HG02642 (cell line): ENCODE measurements around the gene SESN1.

Experiments
- ATAC-seq: cut with Tn5 transposase; IDR thresholded peaks from one replicate; pipeline ENCODE4 v1.9.1; 2021; ENCODE audit warnings: mild to moderate bottlenecking; ENCODE audit not compliant: unreplicated experiment, poor library complexity

The SESN1 gene

DNA sequence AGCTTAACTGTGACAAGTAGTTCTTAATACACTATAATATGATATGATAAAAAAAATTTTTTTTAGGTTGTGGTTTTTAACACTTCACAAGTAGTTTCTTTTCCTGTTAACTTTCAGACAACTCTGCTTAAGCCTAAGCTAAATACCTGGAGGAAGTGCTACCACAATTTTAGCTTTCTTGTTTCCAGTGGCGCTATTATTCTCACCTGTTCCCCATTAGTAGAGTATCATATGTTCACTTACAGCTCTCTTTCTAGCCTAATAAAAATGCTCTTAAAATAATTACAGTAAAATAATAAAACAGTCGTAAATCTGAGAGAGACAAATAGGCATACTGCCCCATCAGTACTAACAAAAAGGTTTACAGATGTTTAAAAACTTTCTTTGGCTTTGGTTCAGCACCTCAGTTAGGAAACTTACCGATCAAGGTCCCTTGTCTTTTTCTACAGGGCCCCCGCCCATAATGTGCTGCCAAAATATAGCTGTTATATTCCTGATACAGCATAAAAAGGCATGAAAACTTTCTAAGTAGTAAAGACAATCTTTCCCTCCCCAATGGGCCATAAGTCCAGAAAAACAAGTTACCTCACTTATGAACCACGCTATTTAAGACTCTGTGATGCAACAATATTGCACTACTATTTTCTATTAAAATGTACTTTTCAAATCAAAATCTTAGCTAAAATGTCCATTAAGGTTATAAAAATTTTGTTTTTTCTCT is 57.9 kb downstream of the SESN1 start:
- no peak for ATAC-seq

DNA sequence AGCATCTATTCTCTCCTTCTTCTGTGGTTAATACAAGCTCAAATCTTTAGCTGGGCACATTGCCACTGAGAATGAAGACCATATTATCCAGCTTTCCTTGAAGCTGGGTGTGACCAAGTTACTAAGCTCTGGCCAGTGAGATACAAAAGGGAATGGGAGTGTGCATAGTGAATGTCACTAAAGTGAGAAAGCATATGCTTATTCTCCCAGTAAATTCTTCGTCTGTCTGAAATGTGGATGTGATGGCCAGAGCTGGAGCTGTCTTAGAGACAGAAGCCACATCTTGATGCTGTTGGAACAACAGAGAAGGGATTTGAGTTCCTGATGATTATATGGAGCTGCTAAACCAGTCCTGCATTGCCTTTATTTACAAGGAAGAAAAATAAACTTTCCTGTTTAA is 60.1 kb downstream of the SESN1 start:
- ATAC-seq, result no peak

DNA sequence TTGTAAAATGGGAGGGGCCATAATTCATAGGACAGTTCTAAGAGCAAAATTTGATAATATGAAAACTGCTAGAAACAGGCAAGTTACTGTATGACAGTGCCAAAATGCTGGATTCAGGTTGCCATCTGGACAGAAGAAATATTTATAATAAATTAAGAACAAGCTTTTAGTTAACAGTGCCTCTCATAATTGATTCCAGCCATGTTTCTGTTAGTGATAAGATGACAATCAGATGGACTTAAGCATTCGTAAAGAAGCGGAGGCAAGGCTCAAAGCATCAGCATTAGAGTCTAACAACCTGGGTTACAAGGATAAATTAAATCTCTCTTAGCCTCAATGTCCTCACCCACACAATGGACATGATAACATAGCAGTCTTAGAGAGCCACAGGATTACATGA is 61.0 kb downstream of the SESN1 start:
- ATAC-seq, result no peak

DNA sequence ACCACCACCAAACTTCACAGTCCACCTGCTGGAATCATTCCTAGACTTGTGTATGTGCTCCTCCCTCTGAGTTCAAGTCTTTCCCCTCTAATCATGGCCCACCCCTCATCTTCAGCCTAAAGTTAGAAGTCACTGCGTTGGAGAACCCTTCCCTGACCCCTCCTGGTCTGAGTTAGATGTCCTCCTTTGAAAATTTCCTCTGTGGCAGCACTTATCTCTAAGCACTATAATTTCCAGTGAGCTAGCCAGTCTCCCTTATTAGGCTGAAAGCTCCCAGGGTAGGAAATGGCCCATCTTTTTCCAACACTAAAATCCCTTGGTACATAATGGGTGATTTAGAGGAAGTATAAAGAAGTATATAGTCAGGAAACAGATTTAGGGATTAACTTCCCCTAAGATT is 63.2 kb downstream of the SESN1 start:
- ATAC-seq, result no peak

DNA sequence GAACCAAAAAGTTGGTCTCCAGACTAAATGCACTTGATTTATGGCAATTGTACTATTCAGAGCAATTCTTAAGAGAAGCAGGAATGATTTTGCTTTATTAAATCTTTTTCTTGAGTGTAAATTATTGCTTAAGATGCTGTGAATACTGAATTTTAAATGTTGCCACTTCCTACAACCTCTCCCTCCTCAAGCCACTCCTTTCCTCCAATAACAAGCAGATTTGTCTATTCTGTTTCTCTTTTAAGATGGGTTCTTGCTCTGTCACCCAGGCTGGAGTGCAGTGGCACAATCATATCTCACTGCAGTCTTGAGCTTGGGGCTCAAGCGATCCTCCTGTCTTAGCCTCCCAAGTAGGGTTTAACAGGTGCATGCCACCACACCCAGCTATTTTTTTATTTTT is 65.3 kb downstream of the SESN1 start:
- no peak for ATAC-seq

DNA sequence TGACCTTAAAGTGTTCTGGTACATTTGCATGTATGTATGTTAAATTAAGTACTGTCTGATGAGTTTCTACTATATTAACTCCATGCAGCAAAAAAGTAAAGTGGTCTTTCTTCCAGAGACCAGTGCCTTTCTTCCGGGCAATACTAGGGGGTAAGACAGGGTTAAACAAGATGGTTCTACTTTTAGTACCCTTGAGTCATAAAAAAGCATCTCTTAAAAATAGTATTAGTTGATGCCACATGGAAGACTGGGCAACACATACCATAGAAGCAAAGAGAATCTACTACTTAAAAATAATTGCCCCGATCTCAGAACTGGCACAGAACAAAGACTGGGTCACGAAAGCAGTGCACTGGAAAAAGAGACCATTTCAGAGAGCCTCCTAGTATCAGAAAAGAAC is 66.2 kb downstream of the SESN1 start:
- ATAC-seq, result no peak

DNA sequence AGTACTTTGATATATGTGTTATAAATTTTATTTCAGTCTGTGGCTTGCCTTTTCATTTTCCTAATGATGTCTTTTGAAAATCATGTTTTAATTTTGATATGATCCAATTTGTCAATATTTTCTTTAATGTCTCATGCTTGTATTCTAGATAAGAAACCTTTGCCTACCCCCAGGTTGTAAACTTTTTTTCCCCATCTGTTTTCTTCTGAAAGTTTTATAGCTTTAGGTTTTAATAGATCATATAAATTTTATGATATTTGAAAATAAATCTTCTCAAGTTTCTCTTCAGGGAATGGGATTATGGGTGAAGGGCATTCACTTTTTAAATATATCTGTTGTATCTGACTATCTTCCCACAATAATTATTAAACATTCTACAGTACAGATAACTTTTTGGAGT is 66.7 kb downstream of the SESN1 start:
- ATAC-seq, result no peak

DNA sequence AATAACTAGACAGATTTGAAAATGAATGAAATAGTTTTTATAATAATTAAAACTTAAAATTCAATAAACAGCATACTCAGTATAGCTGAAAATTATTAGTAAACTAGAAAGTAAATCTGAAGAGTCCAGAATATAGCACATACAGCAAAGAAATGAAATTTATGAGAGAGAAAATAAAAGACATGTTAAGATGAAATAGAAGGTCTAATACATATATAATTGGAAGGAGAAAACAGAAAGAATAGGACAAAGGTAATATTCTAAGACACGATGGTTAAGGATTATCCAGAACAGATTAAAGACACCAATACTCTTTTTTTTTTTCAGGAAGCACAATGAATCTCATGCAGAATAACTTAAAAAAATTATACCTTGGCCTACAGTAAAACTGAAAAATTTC is 69.0 kb downstream of the SESN1 start:
- no peak for ATAC-seq

DNA sequence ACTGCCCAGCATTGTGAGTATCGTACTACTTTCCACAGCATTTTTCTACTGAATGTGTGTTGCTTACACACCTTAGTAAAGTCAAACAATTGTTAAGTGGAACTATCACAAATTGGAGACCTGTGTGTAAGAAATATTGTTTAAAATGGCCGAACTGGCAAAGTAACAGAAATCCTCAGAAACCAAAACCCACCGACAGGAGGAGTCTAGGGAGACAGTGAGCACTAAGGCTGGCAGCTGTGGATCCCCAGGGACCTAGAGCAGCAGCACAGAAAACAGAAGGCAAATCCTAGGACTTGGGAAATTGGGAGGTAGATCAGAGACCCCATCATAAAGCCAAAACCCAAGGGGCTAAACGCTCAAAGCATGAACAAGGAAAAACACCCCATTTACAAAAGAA is 69.9 kb downstream of the SESN1 start:
- no peak for ATAC-seq

DNA sequence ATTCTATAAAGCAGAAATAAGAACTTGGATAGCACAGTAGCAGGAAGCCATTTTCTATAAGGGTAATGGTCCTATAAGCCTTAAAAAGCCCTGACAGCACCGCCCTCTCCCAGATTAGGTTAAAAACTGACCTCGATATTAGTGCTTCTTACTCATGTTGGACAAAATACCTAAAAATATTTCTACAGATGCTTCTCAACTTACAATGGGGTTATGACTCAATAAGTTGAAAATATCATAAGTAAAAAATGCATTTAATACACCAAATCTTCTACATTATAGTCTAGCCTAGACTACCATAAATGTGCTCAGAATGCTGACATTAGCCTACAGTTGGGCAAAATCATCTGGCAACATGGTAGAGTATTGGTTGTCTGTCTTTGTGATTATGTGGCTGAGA is 70.3 kb downstream of the SESN1 start:
- no peak for ATAC-seq

DNA sequence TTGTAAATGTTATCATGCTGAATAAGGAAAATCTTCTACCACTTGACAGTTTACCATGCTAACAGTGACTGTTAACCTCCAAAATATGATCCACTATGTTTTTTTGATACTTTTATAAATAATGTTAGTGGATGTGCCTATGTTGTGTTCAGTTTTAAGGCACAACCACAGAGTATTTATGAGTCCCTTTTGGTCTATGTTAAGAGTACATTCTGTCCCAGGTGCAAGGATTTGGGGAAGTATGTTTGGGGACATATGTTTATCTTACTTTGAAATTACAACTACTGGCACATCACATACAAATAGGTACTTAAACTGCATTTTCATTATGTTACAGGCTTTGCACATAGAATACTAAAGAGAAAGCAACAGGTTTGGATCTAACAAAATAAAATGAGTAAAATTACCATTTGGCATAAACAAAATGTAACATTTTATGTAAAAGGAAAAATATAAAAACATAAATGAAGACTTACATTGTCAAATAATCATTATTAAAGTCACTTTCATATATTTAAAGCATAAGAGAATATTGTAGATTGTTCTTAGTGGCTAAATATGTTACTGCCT is 71.2 kb downstream of the SESN1 start:
- ATAC-seq, result no peak

DNA sequence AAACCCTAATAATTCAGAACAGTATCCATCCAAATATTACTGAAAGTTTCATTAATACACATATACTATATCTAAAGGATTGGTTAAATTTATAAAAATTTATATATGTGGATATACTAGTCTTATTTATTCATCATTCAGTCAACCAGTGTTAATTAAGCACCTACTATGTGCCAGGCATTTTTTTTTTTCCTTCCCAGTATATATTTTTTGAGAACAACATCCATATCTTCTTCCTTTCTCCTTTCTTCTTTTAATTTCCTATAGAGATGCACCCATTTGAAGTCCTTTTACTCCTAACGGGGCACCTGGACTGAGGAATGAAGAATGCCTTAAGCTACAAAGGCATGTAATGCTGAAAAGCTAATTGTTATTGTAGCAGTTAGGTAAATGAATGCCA is 72.8 kb downstream of the SESN1 start:
- ATAC-seq, result no peak

DNA sequence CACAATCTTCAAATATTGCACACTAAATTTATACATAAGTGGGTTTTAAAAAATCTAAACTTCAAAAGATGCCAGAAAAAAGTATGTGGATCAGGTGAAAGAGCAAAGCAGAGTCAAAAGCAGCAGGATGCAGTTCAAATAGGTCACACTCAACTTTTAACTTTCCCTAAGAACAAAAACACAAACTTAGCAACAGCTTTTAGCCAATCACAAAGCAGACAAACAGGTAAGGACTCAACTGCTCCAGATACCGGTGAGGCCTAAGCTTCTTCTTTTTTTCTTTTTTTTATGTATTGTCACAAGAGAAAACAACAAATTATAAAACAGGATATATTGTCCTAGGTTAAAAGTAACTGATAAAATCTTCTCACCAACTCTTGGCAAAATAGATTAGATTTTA is 74.7 kb downstream of the SESN1 start:
- ATAC-seq, result no peak

DNA sequence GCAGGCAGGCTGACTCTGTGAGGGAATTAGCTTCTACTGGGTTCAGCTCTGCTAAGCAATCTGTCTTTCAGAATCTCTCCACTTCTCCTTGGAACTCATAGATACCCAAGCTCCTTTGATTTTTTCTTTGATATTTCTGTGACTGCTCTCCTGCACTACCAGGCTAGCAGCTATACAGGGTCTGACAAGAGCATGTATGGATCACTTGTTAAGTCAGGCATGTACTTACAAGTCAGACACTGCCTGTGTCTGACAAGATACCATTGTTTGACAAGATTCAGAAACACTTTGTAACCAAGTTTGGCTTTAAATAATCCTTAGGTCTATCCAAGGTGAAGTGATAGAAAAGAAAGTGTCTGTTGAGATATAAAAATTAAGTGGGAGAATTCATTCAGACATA is 79.5 kb downstream of the SESN1 start:
- ATAC-seq, result no peak

DNA sequence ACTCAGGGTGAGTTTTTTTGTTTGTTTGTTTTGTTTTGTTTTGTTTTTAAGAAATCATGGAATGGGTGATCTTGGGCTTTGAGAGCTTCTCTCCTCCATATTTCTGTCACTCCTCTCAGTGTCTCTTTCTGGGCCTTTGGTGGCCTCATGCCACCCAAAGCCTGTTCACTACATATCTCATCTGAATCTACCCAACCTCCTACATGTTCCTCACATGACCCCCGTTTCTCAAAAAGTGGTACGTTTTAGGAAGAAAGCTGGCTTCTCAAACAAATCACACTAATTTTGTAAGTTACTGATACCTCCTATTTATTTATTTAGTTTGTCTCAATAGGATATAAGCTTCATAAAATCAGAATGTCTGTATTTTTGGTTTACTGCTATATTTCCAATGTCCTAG is 80.0 kb downstream of the SESN1 start:
- ATAC-seq, result no peak

DNA sequence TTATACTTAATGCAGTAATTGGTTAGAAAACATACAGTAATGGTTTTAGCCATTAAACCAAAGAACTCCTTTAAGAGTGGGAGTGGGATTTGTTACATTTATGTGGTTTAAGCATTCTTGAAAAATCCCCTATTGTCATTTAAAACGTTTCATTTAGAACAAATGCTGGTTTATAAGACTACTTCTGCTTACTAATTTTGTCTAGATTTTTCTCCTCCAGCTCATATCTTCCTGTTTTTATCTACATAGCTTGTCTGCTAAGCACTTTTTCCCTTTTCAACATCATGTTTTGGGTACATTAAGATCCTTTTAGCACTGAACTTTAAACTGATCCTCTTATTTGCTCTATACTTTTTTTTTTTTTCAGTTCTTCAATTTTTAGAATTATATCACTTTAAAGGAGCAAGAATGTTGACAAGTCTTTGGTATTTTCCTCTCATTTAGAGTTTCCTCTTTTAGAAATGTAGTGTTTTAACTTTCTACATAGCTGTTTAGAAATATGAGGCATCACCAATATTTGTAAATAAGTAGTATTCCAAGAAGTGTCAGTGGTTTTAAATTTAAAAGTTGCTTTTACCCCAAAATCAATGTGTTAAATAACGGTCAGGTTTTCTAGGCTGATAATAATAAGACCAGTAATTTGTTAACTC is 80.9 kb downstream of the SESN1 start:
- ATAC-seq, result no peak

DNA sequence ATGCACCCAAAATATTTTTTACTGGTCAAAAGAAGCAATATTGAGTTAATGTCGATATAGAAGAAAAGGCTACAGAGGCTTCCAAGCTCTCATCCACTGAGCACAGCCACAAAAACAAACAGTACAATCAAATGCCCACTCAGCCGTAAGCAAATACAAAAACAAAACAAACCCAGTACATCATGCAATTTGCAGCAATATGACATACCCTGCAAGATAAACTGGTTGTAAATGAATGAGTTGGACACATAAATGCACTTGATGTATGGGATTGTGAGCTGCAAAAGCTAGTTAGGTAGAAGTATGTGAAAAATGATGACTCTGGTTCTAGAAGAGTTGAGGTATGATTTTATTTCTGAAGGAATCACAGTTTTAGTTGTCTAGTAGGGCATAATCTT is 83.9 kb downstream of the SESN1 start:
- no peak for ATAC-seq

DNA sequence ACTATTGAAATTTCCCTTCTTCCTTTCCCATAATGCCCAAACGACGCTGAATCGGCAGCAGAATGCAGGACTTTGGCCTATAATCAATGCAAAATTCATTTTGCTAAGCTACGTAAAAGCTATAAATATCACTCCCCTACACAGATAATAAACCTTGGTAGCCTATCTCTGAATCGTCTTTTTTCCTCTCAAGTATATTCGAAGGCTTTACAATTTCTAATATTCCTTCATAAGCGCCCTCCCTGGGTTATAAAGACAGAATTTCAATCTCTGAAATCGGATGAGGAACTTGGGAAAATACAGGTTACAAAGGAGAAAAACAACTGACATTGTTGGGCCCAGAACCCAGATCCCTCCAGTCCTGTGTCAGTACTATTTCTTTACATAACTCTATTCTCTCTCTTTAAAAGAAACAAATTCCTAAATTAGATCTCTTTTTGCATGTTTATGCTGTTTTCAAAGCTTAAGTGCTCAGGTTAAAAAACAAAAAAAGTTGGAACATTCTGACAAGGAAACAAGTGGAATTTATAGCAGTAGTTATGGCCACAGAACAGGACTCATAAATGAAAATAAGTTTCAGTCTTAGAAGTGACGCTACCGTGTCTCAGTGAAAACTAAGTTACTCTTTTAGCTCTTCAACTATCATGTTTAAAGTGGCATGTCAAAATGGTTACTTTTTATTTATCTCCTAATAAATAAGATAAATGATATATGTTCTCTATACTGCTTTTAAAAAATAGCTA is 84.5 kb downstream of the SESN1 start:
- ATAC-seq, result no peak

DNA sequence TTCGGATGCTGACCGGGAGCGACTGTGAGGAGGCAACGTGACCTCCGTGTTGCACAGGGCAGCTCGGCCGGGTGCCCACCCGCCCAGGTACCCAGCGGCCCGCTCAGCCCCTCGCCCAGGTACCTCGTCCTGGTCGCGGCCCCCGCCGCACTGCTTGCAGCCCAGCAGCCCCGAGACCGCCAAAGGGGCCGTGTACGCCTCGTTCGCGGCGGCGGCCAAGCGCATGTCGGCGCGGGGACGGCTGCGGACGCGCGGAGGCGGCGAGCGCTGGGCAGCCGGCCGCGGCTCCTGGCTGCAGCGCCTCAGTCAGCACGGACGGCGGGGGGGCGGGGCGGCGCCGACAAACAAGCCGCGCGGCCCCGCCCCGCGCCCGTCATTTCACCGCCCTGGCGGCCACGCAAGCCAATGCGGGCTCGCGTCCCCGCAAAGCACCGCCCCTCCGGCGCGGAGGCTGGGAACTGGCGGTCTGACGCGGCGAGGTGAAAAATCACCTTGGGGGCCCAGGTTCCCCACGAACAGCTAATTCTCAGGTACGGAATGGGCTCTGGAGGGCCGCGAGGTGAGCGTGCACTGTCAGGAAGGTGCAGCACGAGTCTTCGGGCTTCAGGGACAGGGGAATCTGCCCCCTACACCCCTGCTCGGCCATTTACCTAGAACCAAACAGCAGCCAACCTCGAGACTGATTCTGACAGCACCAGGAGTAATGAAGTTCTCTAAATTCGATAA is 85.2 kb downstream of the SESN1 start:
- ATAC-seq, result peak; percentile 96

DNA sequence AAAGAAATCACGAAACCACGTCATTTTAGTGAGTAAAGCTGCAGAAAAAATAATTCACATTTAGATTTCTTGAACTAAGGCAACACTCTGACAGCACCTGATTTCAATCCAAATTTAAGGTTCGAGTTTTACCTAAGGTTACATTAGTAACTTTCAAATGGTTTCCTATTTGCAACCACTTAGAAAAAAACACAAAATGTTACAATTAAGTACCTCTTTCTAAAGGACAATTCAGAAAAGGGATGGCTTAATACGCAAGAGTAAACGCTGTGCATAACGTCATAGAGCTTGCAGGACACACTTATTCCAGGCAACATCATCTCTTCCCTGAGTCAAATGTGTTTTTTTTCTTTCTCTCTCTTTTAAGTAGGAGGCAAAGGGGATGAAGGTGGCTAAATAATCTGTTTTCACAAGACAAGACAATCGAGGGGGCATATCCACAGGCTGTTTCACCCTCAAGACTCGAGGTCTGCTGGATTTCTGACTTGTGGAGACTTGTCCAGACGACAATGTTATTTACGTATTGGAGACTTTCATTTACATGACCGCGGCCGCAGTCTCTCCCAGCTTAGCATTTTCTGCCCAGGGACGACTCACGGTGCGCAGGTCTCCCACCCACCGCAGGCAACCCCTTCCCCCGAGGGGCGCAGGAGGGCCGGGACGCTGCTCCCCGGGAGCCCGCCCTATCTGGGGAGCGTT is 86.0 kb downstream of the SESN1 start:
- ATAC-seq, result peak; percentile 35
